Measurements from ENCODE around the gene SLC1A4.
"Not testable (repeated sequence)": the region's sequence is repeated elsewhere in the genome, so short reads cannot be mapped to it uniquely, and the experiment has no call there.

SLC1A4 gene

DNA sequence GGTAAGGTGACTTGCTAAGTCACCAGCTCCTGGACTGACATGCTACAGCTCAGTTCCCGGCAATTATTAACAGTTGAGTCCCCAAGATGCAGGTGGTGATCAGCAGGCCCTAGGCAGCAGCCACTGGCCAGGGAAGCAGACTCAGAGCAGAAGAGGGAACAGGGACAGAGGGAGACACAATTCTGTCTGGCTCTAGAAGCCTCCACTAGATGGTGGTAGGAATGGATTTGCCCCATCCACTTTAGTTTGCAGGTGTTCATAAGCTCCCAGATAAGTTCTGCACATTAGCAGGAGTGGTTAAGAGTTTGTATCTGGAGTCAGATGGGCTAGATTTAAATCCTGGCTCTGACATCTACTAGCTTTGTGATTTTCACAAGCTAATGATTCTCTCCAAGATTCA is 25.5 kb upstream of the SLC1A4 start:
- no peak for DNase-seq

DNA sequence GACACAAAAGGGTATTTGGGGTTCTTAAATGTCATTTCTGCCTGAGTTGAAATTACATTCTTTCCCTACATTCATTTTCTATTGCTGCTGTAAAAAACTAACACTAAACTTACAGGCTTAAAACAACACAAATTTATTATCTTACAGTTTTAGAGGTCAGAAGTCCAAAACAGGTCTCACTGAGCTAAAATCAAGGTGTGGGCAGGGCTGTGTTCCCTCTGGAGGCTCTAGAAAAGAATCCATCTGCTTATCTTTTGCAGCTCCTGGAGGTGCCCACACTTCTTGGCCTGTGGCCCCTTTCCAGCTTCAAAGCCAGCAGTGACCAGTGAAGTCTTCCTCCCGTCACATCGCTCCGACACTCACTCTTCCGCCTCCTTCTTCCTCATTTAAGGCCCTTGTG is 23.2 kb upstream of the SLC1A4 start:
- no peak for DNase-seq

DNA sequence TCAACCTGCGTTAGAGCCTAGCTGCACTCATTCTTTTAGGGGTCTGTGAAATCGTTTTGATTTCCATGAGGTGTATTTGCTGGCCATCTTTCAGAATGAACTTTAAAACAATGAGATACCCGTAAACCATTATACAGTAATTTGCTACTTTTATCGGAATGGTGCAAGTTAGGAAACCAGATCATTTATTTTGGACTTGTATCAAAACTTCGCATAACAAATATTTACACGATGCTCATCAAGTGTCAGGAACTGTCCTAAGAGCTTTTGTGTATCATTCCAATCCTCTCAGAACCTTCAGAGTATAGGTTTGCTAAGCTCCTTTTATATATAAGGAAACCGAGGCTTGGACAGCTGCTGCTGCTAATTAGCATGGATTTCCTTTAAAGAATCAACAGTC is 22.4 kb upstream of the SLC1A4 start:
- no peak for DNase-seq

DNA sequence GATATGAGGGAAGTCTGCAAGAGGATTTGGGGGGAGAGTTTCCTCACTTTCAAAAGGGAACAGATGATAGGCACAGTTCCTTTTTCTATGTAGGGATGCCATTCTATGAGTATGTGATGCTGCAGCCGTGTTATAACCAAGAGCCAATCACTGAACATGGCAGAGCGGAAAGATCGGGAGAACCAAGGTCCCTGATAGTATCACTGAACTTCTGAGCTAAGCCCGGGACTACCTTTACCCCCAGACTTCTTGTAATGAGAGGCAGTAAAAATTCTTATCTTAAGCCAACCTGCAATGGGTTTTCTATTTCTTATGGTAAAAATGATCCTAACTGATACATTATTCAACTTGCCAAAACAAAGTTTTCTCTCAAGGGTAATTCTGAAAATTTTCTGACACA is 21.6 kb upstream of the SLC1A4 start:
- DNase-seq: no peak

DNA sequence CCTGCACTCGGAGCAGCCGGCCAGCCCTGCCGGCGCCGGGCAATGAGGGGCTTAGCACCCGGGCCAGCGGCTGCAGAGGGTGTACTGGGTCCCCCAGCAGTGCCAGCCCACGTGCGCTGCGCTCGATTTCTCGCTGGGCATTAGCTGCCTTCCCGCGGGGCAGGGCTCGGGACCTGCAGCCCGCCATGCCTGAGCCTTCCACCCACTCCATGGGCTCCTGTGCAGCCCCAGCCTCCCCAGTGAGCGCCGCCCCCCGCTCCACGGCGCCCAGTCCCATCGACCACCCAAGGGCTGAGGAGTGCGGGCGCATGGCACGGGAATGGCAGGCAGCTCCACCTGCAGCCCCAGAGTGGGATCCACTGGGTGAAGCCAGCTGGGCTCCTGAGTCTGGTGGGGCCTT is 20.1 kb upstream of the SLC1A4 start:
- DNase-seq: not testable (repeated sequence)

DNA sequence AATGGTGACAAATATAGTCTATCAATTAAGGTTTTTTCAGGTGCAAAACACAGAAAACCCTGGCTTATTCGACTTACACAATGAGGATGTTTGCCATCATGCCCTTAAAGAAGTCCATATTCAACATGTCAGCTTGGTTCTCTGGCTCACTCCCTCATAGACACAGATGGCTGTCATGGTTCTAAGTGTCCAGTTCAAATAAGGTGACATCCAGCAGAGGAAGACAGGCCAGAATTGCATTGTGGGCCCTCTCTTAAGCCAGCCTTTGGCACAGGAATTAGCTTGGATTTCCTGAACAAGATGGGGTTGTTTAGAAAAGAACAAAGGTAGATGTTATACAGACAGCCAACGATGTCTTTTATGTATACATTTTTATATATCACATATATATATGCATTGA is 18.7 kb upstream of the SLC1A4 start:
- no peak for DNase-seq

DNA sequence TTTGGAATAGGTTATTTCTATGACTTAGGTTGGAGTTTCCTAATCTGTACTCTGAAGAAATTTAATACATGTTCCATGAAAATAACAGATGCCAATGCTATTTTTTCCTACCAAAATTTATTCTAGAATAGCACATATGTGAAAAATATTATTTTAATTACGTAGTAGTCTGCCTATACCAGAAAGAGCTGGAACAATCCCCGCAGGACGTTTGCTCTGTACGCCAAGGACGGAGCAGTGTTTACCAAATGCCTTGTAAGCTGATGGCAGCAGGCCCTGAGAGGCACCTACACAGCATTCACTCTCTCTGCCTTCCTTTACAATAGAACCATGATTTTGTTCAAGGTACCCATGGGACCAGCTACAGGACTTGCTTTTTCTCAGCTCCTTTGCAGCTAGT is 16.8 kb upstream of the SLC1A4 start:
- DNase-seq: no peak

DNA sequence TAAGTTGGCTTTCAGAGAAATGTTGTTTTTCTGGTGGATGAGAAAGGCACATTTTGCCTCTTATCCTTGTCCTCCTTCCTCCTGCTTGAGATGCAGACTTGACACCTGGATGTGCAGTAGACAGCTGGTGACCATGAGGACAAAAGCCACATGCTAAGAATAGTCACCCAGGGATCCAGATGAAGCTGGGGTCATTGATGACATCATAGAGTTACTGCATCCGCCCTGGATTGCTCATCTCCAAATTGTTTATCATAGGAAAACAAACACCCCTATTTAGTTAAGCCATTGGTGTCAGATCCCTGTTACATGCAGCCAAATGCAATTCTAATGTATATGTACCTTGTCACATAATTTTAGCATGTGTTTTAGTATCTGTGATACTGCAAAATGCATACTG is 16.3 kb upstream of the SLC1A4 start:
- DNase-seq: no peak

DNA sequence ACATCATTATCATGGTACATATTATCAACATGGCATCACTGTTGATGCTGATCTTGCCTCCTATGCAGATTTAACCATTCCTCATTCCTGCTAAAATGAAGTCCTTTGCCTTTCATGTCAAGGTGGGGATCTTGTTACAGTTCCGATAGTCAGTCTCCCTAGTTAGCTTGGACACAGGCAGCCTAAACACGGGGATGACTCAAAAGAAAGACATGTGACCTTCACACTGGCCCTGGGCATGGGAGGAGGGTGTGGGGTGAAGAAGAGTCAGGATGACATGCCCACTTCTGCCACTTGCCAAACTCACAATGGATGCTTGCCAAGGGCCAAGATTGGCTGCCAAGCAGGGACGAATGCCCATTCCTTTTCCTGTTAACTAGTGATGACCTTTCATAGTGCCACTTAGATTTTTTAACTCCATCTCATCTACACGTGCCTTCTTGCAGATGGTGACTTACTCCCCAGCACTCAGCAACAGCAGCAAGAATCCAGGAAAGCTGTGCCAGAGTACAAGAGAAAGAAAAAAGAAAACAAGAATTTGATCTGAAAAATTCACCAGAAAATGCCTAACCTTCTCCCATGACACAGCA is 13.9 kb upstream of the SLC1A4 start:
- no peak for DNase-seq

DNA sequence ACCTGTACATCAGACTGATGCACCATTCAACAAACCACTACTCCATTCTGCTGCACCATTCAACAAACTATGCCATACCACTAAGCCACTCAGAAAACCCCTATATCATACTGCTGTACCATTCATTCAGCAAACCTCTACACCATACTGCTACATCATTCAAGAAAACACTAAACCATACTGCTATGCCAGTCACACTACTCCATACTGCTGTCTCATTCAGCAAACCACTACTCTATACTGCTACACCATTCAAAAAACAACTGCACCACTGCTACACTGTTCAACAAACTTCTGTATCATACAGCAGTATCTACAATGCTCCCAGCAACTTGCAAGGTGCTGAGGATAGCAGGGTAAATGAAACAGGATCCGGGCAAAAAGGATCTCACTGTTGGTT is 12.9 kb upstream of the SLC1A4 start:
- no peak for DNase-seq

DNA sequence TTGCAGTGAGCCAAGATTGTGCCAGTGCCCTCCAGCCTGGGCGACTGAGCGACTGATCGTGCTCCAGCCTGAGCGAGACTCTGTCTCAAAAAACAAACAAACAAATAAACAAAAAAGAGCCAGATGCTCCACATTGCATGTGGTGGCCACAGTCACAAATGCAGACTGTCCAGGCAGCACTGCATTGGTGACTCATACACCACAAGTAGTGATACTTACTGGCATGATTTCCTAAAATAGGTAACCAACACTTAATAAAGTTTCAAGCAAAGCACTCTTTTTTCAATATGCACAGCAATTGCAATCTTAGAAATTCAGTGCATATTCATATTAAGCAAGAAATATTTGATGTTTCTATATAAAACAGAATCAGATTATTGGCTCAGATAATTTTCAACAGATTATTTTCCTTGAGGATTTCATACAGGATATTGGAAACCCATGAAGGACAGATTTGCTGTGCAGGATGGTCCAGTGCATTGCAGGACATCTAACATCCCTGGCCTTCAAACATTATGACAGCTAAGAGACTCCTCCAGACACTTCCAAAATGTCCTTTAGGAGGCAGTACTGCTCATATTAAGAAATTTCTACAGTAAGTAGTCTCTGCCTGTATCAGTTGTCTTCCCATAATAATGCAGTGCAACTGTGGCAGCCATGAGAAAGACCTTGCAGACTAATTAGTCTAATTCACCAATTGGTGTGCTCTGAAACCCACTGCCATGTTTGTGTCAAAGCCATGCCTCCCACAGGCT is 10.5 kb upstream of the SLC1A4 start:
- no peak for DNase-seq

DNA sequence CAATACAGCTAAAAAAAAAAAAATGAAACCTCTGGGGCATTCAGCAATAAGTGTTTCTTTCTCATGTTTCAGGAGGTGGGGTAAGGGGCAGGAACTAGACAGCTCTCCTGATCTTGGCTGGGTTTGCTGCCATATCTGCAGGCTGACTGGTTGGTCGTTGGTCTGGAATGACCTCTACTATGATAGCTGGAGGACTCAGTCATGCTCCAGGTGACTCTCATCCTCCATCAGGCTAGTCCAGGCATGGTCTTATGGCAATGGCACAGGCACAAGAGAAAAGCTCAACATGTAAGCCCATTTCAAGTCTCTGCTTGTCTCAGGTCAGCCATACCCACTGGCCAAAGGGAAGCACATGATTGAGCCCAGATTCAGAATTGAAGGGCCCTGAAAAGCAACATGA is 9.5 kb upstream of the SLC1A4 start:
- no peak for DNase-seq

DNA sequence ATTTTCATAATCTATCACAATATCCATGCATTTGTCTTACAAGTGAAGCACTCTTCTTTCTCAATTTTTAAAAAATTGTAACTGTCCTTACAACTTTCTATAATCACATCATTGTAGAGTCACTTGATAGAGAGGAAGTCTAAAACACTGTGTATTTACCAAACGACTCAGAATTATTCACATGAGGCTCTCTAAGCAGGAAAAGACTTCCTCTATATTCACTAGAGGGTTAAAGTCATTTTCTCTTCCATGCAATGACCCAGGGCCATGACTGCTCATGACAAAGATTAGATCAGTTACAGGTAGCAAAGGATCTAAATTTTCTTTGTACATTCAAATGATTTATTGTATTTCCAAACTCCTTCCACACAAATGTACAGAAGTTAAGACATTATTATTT is 9.0 kb upstream of the SLC1A4 start:
- no peak for DNase-seq

DNA sequence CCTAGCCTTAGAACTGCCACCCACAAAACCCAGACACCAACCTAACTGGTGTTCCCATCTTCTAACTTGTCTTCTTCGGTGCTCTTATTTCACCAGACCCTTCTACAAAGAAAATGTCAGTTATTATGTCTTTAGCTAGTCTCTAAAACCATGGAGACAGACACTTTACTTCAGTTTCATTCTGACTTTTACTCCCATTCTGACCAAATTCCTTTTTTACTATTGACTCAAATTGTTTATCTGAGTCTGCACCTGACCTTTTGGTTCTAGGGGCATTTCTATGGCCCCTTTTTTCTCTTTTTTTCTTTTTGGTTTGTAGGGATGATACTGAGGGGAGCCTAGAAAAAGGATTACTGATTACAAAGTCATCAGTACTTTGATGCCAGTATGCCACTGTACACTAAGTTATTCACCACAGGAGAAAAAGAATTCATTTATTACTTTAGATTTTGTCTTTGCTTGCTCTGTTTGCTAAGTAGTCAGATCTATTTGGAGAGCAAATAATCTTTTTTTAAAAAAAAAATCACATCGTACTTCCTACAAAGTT is 6.8 kb upstream of the SLC1A4 start:
- DNase-seq: no peak

DNA sequence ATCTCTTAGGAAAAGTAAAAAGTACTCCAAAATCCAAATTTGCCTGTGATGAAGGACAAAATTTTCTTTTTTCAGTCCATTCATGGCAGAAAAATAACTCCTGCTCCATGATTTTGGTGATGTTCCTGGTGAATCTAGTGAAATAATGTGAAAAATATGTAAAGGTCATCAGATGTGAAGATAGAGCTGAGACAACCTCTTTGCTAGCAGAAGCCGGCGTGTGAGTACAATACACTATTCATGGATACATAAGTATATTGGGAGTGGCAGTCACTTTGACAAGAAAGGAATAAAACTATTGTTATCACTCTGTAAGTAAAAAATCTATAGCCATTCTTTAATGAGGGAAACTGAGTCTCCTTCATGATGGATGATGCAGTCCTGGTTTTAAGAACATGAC is 6.3 kb upstream of the SLC1A4 start:
- DNase-seq: no peak

DNA sequence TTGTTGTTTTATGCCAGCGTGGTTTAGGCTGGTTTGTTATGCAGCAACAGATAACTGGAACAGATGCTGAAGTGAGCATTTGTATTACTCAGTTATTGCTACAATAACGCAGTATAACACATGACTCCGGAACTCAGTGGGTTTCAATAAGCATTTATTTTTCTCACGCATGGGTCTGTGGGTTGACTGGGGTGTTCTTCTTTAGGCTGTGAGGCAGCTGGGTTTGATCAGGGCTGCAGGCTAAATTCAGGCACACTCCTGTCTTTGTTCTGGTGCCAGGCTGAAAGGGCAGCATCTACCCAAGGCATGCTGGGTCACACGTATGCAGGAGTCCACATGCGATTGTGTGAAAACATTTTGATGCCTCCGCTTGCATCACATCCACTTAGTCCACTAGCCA is 3.8 kb upstream of the SLC1A4 start:
- DNase-seq: no peak

DNA sequence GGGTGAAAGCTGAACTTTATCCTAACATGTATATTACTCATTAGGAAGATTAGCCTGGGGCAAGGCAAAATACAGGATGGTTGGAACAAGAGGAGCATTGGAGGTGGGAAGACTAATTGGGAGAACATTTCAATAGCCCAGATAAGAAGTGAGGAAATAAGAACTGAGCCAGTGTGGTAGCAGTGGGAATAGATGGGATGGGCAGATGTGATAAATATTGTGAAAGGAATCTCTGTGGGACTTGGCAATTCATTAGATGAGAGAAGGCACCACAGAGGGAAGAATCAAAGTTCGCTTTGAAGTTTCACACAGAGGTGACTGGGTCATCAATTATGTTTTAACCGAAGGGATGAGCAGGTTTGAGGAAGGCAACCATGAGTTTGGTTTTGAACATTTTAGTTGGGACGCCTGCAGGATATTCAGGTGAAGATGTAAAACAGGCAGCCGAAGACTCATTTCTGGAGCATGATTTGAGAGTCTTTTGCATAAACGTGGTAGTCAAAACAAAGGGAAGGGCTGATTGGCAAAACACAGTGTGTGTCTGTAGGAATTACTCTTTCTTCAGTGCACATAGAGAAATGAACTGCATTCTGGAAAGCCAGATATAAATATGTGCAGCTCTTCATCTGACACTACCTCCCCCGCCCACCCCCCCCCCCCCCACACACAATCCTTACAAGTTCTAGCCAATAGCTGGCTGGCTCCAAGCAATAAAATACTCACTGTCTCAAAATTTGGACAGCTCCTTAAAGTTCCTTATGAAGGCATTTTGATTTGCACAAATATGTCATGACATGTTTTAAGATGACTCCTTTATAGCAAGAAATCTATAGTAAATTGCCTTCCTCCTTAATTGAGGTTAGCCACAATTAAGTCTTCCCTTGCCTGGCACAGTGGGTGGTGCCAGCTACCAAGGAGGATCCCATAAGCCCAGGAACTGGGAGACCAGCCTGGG is 1.9 kb upstream of the SLC1A4 start:
- DNase-seq: peak; percentile 20

DNA sequence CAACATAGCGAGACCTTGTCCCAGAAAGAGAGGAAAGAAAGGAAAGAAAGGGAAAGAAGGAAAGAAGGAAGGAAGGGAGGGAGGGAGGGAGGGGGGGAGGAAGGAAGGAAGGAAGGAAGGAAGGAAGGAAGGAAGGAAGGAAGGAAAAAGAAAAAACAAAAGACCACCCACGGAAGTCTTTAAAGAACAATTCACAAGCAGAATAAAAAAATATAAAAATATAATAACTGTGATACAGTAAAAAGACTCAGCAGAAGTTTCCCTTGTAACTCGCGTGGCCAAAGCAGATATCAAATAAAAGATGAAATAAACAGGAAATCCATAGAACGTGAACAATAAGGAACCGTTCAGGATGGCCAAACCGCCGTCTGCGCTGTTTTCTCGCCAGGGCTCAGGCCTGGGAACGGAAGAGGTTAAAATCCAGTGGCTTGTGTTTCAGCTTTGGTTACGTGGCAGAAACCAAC is 1.2 kb upstream of the SLC1A4 start:
- no peak for DNase-seq

DNA sequence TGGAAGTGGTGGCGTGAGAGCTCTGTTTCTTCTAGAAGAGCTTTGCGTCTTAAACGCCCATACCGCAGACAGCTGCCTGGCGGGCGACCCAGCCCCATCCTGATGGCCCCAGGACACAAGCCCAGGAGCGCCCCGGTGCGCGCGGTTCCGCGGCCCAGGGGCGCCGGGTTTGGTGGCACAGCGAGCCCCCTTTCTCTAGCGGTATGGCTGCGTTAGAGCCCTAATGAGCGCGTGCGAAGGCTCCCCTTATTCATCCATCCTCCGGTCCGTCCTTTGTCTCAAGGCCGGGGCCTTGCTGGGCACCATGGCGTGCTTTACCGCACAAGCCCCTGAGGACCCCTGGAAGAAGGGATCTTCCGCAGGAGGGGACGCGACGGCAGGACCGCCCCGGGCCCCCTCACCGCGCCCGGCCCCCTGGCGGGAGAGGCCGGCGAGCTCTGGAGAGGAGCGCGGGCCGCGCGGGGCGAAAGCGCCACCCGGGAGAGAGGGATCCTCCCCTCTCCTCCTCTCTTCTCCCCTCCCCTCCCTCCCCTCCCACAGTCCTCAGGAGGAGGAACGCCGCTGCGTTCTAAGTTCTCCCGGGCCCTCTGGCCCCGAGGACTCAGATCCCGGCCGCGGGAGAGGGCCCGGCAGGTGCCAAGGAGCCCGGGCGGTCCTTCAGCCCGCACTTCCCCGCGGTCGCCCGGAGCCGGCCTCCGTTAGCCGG is 626 bp upstream of the SLC1A4 start:
- peak; percentile 97 for DNase-seq

DNA sequence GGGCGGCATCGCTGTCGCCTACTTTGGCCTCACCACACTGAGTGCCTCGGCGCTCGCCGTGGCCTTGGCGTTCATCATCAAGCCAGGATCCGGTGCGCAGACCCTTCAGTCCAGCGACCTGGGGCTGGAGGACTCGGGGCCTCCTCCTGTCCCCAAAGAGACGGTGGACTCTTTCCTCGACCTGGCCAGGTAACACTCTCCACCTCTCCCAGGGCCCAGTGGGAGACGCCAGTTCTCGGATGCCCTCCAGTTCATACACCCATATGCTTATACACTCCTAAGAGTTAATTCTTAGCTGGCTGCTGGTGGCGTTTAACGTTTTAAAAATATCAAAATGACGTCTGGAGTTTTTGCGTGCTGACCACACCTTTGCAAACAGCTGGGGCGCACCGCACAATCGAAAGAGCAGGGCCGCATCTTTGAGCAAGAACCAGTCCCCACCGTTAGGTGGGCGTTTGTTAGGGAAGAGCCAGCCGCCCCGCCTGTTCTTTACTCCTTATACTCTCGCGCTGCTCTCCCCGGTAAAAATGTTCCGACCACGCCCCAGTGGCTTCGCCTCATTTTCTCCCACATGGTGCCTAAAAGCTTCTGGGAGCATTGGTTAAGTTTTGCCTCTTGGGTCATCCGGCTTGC is 899 bp downstream of the SLC1A4 start:
- DNase-seq: no peak

DNA sequence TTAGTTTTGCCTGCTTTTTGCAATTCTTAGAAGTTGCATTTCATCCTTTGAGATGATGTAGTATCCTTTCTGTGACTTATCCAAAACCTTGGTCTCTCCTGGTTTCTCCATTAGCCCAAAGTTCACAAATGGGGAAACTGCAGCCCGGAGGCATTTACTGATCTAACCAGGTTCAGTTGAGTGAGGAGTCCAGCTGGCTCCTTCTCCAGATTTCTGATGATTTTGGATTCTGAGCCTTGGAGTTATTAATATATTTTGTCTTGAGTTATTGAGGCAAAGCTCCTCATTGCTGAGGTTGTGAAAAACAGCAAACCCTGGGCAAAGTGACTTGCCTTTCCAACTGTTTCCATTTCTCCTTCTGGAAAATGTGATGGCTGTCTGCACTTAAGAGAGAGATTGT is 1.7 kb downstream of the SLC1A4 start:
- DNase-seq: no peak

DNA sequence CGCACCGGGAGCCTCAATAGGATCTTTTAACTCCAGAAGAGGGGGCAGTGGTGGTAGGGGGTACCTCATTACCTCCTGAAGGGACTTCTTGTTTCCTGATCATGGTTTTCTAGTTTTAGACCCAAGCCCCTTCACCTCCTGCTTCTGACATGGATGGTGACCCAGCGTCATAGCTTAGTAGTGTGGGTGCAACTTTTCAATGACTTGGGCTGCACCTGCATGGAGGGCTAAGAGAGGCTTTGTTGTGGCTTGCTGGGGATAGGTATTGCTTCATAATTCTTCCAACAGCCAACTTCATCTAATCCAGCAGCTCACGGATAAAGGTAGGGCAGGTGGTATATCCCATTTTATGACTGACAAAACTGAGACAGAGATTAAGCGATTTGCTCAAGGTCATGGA is 3.0 kb downstream of the SLC1A4 start:
- no peak for DNase-seq

Data from right kidney (tissue), 1 donor.